Thyroid gland (tissue), 4 donors: Measurements from ENCODE around the gene ZYX.

ENCODE experiments used
- POLR2A ChIP-seq, 2 donors: fragments of 450-650 bp; IDR thresholded peaks; one replicate each; pipeline ENCODE4 v1.6.1; 2017; ENCODE audit warnings: antibody characterized with exemption in 2 of 2, mild to moderate bottlenecking in 2 of 2, moderate library complexity in 1 of 2
- TF ChIP-seq, protein P1 (sequence below), 6 experiments: fragments of 200-600 bp in 3 of 6; fragments of 450-650 bp in 3 of 6; sonication (generic) in 3 of 6; IDR thresholded peaks; one replicate each; pipeline ENCODE4 v1.5.1; 2016 to 2019; ENCODE audit warnings: antibody characterized with exemption in 6 of 6, mild to moderate bottlenecking in 2 of 6, inconsistent platforms in 1 of 6, moderate library complexity in 1 of 6

- no peak for TF ChIP-seq POLR2A (IDR thresholded peaks at IDR 0.05)
- TF ChIP-seq, protein P1, sequence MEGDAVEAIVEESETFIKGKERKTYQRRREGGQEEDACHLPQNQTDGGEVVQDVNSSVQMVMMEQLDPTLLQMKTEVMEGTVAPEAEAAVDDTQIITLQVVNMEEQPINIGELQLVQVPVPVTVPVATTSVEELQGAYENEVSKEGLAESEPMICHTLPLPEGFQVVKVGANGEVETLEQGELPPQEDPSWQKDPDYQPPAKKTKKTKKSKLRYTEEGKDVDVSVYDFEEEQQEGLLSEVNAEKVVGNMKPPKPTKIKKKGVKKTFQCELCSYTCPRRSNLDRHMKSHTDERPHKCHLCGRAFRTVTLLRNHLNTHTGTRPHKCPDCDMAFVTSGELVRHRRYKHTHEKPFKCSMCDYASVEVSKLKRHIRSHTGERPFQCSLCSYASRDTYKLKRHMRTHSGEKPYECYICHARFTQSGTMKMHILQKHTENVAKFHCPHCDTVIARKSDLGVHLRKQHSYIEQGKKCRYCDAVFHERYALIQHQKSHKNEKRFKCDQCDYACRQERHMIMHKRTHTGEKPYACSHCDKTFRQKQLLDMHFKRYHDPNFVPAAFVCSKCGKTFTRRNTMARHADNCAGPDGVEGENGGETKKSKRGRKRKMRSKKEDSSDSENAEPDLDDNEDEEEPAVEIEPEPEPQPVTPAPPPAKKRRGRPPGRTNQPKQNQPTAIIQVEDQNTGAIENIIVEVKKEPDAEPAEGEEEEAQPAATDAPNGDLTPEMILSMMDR (IDR thresholded peaks at IDR 0.05): no peak
Measured at GRCh38 chr7:143374561-143374960, 6.6 kb upstream of the ZYX start.
